Measurements from ENCODE around the gene ZNF436. TPM values are rescaled to one million over a fixed set of nuclear protein-coding genes. Genes with fewer than 3 reads are reported as not detected.

Gene ZNF436
- total RNA-seq, 4 donors from 2014 or later: 6.0 to 7.1 (median 6.8) TPM

GRCh38 chr1:23392125-23392855 lies 22.7 kb upstream of the ZNF436 start:
- no peak for DNase-seq
- TF ChIP-seq CTCF (IDR thresholded peaks at IDR 0.05 in 4 of 5, conservative IDR thresholded peaks at IDR 0.05 in 1 of 5) (no peak), POLR2A (IDR thresholded peaks at IDR 0.05) (no peak)
- peaks cover 0 to 5% of the 10 kb centered on the region in 2 donors for H3K36me3 ChIP-seq
- intact Hi-C loops (cut with DNase I; ENCODE audit: low total_unique reads): no loop called here
- H3K27ac ChIP-seq: no peak overlapping the region
- H3K4me1 ChIP-seq: peaks cover 7 to 15% of the 10 kb centered on the region in 2 donors
- no peaks in the 10 kb centered on the region for H3K27me3 ChIP-seq
- no peak for ATAC-seq
- no peak overlapping the region for H3K4me3 ChIP-seq
- no peaks in the 10 kb centered on the region for H3K9me3 ChIP-seq
- in situ Hi-C loops (cut with MboI; ENCODE audit: low sequenced_read_pairs in 4 of 4): no loop called here

- DNase-seq: no peak
- TF ChIP-seq POLR2A (IDR thresholded peaks at IDR 0.05) (no peak), CTCF (IDR thresholded peaks at IDR 0.05 in 4 of 5, conservative IDR thresholded peaks at IDR 0.05 in 1 of 5) (no peak)
- intact Hi-C loops (cut with DNase I; ENCODE audit: low total_unique reads) (no loop called here), in situ Hi-C loops (cut with MboI; ENCODE audit: low sequenced_read_pairs in 4 of 4) (no loop called here)
- H3K36me3 ChIP-seq: peaks cover 0 to 4% of the 10 kb centered on the region in 2 donors
- no peaks in the 10 kb centered on the region for H3K9me3 ChIP-seq
- H3K27ac ChIP-seq: no peak overlapping the region
- ATAC-seq: no peak
- H3K4me3 ChIP-seq: no peak overlapping the region
- H3K27me3 ChIP-seq: no peaks in the 10 kb centered on the region
- peaks cover 2 to 9% of the 10 kb centered on the region in 2 donors for H3K4me1 ChIP-seq
Measured at GRCh38 chr1:23389837-23390321, 20.2 kb upstream of the ZNF436 start.

GRCh38 chr1:23387494-23387893 lies 17.9 kb upstream of the ZNF436 start:
- Histone ChIP-seq H3K4me1 (peaks cover 5 to 14% of the 10 kb centered on the region in 2 donors), H3K27me3 (no peaks in the 10 kb centered on the region), H3K9me3 (no peaks in the 10 kb centered on the region), H3K36me3 (peaks cover 0 to 19% of the 10 kb centered on the region in 2 donors), H3K27ac (no peak overlapping the region), H3K4me3 (no peak overlapping the region)
- intact Hi-C loops (cut with DNase I; ENCODE audit: low total_unique reads): no loop called here
- ATAC-seq (no peak), DNase-seq (no peak)
- TF ChIP-seq POLR2A (IDR thresholded peaks at IDR 0.05) (no peak), CTCF (IDR thresholded peaks at IDR 0.05 in 4 of 5, conservative IDR thresholded peaks at IDR 0.05 in 1 of 5) (no peak)
- in situ Hi-C loops (cut with MboI; ENCODE audit: low sequenced_read_pairs in 4 of 4): no loop called here

- TF ChIP-seq POLR2A (IDR thresholded peaks at IDR 0.05) (no peak), CTCF (IDR thresholded peaks at IDR 0.05 in 4 of 5, conservative IDR thresholded peaks at IDR 0.05 in 1 of 5) (no peak)
- H3K9me3 ChIP-seq: no peaks in the 10 kb centered on the region
- H3K4me3 ChIP-seq: no peak overlapping the region
- H3K36me3 ChIP-seq: peaks cover 0 to 29% of the 10 kb centered on the region in 2 donors
- H3K27ac ChIP-seq: peak overlapping the region in 2 of 4 donors; percentile 66 to 72
- no peaks in the 10 kb centered on the region for H3K27me3 ChIP-seq
- in situ Hi-C loops (cut with MboI; ENCODE audit: low sequenced_read_pairs in 4 of 4): no loop called here
- DNase-seq (no peak), ATAC-seq (no peak)
- H3K4me1 ChIP-seq: peaks cover 5 to 14% of the 10 kb centered on the region in 2 donors
- intact Hi-C loops (cut with DNase I; ENCODE audit: low total_unique reads): no loop called here
Measured at GRCh38 chr1:23385119-23385621, 15.5 kb upstream of the ZNF436 start.
